SJSA1 (cell line): ENCODE measurements around the gene ELOVL3. TPM values are rescaled to one million over a fixed set of nuclear protein-coding genes. Genes with fewer than 3 reads are reported as not detected.

Experiments
- total RNA-seq: library from RNA; depleted of rRNA; stranded (reverse); fragments of >200 nt; shearing (Covaris generic); gene quantifications from 2 replicates; pipeline ENCODE4 v1.2.3, GENCODE V29; 2014; rRNA removed

ELOVL3 gene
- total RNA-seq, 1 experiment from 2014 or later, result not detected

Other genes with a start within 250 kb of the ELOVL3 start
- 2.7 and 8.2 TPM in 2 replicates for gene ARMH3, start 170.1 kb upstream of the ELOVL3 start, total RNA-seq
- 44.0 and 58.6 TPM in 2 replicates for gene HPS6, start 160.9 kb upstream of the ELOVL3 start, total RNA-seq
- 22.5 and 29.0 TPM in 2 replicates for gene LDB1, start 105.9 kb upstream of the ELOVL3 start, total RNA-seq
- 17.8 and 18.2 TPM in 2 replicates for gene PPRC1, start 93.3 kb upstream of the ELOVL3 start, total RNA-seq
- 60.1 and 60.2 TPM in 2 replicates for gene NOLC1, start 73.9 kb upstream of the ELOVL3 start, total RNA-seq
- not detected in 2 replicates for gene PITX3, start 15.2 kb downstream of the ELOVL3 start, total RNA-seq
- 23.3 and 36.3 TPM in 2 replicates for gene GBF1, start 19.2 kb downstream of the ELOVL3 start, total RNA-seq
- gene NFKB2, start 169.4 kb downstream of the ELOVL3 start, total RNA-seq, result 28.8 and 37.2 TPM in 2 replicates
- 0.08 TPM in 1 of 2 replicates, not detected in the other for gene PSD, start 192.5 kb downstream of the ELOVL3 start, total RNA-seq
- gene FBXL15, start 194.5 kb downstream of the ELOVL3 start, total RNA-seq, result 11.0 and 40.1 TPM in 2 replicates
- gene CUEDC2, start 206.3 kb downstream of the ELOVL3 start, total RNA-seq, result 50.7 and 57.9 TPM in 2 replicates
- gene C10orf95, start 225.2 kb downstream of the ELOVL3 start, total RNA-seq, result not detected in 2 replicates